Fibroblast of mammary gland (primary cell): ENCODE data around the gene NFIA.

ENCODE experiments used
- DNase-seq: peaks from one replicate; pipeline ENCODE4 v3.0.0-alpha.2; 2010; ENCODE audit warnings: low read depth
- H3K4me3 ChIP-seq: 2 replicates; pipeline ENCODE4 v1.5.1; 2011; ENCODE audit warnings: low read depth, mild to moderate bottlenecking, low read length, moderate library complexity; ENCODE audit not compliant: control insufficient read depth
- TF ChIP-seq, protein P1 (sequence below): conservative IDR thresholded peaks from 2 replicates; pipeline ENCODE4 v1.5.1; 2011; ENCODE audit warnings: low read depth, low read length, inconsistent platforms; ENCODE audit not compliant: control insufficient read depth, insufficient read depth

The NFIA gene

GRCh38 chr1:61253912-61254633, 171.7 kb downstream of the NFIA start:
- no peak overlapping the region for H3K4me3 ChIP-seq
- TF ChIP-seq, protein P1, sequence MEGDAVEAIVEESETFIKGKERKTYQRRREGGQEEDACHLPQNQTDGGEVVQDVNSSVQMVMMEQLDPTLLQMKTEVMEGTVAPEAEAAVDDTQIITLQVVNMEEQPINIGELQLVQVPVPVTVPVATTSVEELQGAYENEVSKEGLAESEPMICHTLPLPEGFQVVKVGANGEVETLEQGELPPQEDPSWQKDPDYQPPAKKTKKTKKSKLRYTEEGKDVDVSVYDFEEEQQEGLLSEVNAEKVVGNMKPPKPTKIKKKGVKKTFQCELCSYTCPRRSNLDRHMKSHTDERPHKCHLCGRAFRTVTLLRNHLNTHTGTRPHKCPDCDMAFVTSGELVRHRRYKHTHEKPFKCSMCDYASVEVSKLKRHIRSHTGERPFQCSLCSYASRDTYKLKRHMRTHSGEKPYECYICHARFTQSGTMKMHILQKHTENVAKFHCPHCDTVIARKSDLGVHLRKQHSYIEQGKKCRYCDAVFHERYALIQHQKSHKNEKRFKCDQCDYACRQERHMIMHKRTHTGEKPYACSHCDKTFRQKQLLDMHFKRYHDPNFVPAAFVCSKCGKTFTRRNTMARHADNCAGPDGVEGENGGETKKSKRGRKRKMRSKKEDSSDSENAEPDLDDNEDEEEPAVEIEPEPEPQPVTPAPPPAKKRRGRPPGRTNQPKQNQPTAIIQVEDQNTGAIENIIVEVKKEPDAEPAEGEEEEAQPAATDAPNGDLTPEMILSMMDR = no peak
- DNase-seq = peak; percentile 56

GRCh38 chr1:61254634-61255357, 172.4 kb downstream of the NFIA start:
- TF ChIP-seq, protein P1 = no peak
- peak; percentile 77 for DNase-seq
- peak overlapping the region; percentile 40 for H3K4me3 ChIP-seq

DNA sequence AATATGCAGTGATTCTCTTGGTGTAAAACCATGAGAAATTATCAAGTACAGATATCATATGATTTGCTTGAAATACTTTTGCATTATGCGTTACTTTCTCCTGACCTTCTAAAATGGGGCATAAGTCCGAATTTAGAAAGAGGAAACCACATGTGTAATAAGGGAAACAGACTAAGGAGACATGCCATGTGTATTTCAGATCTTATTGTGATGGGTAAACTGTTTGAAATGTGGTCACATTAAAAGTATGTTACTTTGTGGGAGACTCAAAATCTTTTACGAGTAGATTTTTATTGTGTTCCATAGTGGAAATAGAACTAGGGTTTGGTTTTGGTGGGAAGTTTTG, 173.0 kb downstream of the NFIA start:
- TF ChIP-seq, protein P1 = no peak
- peak; percentile 21 for DNase-seq
- no peak overlapping the region for H3K4me3 ChIP-seq

DNA sequence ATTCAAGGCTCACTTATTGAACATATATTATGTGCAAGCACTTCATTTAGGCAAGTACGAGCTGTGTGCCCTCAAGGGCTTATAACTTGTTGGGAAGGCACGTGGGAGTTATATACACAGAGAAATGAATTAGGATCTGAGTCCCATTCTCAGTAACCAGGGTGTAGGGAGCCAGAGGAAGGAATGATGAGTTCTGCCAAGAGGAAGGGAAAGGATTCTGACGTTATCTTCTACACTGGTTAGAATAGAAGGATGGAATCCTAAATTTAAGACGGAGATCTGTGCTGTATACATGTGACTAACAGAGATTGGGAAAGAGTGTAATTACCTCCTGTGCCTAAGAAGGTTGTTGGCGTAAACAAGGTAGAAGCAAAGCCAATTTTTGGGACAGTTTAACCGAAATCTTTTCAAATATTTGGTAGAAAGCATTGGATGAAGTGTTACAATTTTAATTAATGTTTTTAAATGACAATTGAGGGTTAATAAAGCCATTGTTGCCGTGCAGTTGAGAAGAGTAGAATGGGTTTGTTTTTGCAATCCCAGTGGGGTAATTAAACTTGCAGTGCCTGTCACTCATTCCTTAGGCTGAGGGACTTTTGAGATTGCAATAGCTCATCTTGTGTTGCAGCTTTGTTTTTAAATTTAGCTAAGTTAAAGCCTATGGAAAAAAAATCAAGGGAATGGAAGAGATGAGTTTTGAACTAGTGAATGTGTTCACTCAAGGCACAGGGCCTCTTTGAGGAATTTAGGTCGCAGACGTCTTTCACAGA, 177.2 kb downstream of the NFIA start:
- DNase-seq = peak; percentile 63
- H3K4me3 ChIP-seq = no peak overlapping the region
- TF ChIP-seq, protein P1 = no peak

GRCh38 chr1:61260171-61260570, 177.8 kb downstream of the NFIA start:
- TF ChIP-seq, protein P1 = no peak
- DNase-seq = no peak
- H3K4me3 ChIP-seq = no peak overlapping the region

DNA sequence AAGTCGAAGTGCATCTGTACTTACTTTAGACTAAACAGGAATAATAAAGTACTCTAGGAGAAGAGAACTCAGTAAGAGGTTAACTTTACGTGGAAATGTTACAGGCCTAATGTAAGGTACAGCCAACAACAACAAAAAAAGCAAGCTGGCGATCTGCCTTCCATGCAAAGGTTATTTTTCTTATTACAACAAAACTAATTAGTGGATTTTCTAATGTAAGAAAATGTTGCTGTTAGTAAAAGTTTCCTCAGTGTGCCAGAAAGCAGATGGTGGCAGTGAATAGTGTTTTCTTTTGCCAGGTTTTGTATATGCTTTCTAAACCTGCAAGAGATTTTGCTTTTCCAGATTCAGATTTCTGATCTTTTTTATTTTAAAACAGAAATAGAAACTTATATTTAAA, 179.2 kb downstream of the NFIA start:
- H3K4me3 ChIP-seq = no peak overlapping the region
- peak; percentile 25 for DNase-seq
- TF ChIP-seq, protein P1 = no peak
